Neural cell (in vitro differentiated cells): ENCODE data around the gene RAD51B. TPM values are rescaled to one million over a fixed set of nuclear protein-coding genes. Genes with fewer than 3 reads are reported as not detected.

Source experiments
- H2AFZ ChIP-seq: fragments of 200-600, 300-800 bp; sonication (generic), shearing (Covaris generic); 2 replicates; pipeline ENCODE4 v1.6.0; 2014; ENCODE audit warnings: low read depth, mild to moderate bottlenecking, antibody characterized with exemption, low read length, moderate library complexity
- H3F3A ChIP-seq: fragments of 200-600 bp; shearing (Covaris generic); 2 replicates; pipeline ENCODE4 v1.6.1; 2016; ENCODE audit warnings: mild to moderate bottlenecking, moderate library complexity, mixed read lengths, antibody characterized with exemption, low read length; ENCODE audit not compliant: insufficient read depth, poor library complexity, severe bottlenecking
- H3K27ac ChIP-seq: fragments of 200-600, 300-800 bp; sonication (generic), shearing (Covaris generic); 2 replicates; pipeline ENCODE4 v1.5.1; 2014; ENCODE audit warnings: mild to moderate bottlenecking, low read length, moderate library complexity
- H3K27me3 ChIP-seq: fragments of 300-800, 200-600 bp; sonication (generic), shearing (Covaris generic); 2 replicates; pipeline ENCODE4 v1.6.0; 2014; ENCODE audit warnings: mild to moderate bottlenecking, low read depth, low read length, moderate library complexity; ENCODE audit not compliant: insufficient read depth
- H3K36me3 ChIP-seq: fragments of 300-800, 200-600 bp; sonication (generic), shearing (Covaris generic); 2 replicates; pipeline ENCODE4 v1.5.1; 2014; ENCODE audit warnings: mild to moderate bottlenecking, antibody characterized with exemption, low read length, moderate library complexity; ENCODE audit not compliant: insufficient read depth
- H3K4me2 ChIP-seq: fragments of 300-800, 200-600 bp; sonication (generic), shearing (Covaris generic); 2 replicates; pipeline ENCODE4 v1.6.0; 2014; ENCODE audit warnings: mild to moderate bottlenecking, low read length
- H3K4me3 ChIP-seq: fragments of 300-800, 200-600 bp; sonication (generic), shearing (Covaris generic); 2 replicates; pipeline ENCODE4 v1.5.1; 2014; ENCODE audit warnings: mild to moderate bottlenecking, low read length, moderate library complexity
- H3K79me2 ChIP-seq: fragments of 200-600 bp; shearing (Covaris generic); replicated peaks from 2 replicates; pipeline ENCODE4 v1.6.0; 2014; ENCODE audit warnings: mild to moderate bottlenecking, low read length, moderate library complexity; ENCODE audit not compliant: insufficient read depth
- H3K9ac ChIP-seq: fragments of 300-800, 200-600 bp; sonication (generic), shearing (Covaris generic); 2 replicates; pipeline ENCODE4 v1.6.1; 2016; ENCODE audit warnings: mild to moderate bottlenecking, low read length, mixed read lengths
- H3K9me2 ChIP-seq: fragments of 200-600 bp; shearing (Covaris generic); 2 replicates; pipeline ENCODE4 v1.6.1; 2016; ENCODE audit warnings: mild to moderate bottlenecking, low read length, mixed read lengths; ENCODE audit not compliant: insufficient read depth
- H3K9me3 ChIP-seq: fragments of 200-600, 300-800 bp; sonication (generic), shearing (Covaris generic); 2 replicates; pipeline ENCODE4 v1.6.1; 2016; ENCODE audit warnings: mild to moderate bottlenecking, mixed run types, low read length, moderate library complexity, mixed read lengths
- H4K20me1 ChIP-seq: fragments of 200-600 bp; shearing (Covaris generic); 2 replicates; pipeline ENCODE4 v1.6.1; 2016; ENCODE audit warnings: mild to moderate bottlenecking, mixed run types; ENCODE audit not compliant: insufficient read depth
- CTCF ChIP-seq: fragments of 450-650 bp; IDR thresholded peaks from 2 replicates; pipeline ENCODE4 v1.5.1; 2014; ENCODE audit warnings: antibody characterized with exemption, mild to moderate bottlenecking, moderate library complexity; ENCODE audit not compliant: poor library complexity, severe bottlenecking
- EP300 ChIP-seq: fragments of 450-650 bp; conservative IDR thresholded peaks from 2 replicates; pipeline ENCODE4 v1.6.1; 2014; ENCODE audit warnings: antibody characterized with exemption, mild to moderate bottlenecking, moderate library complexity; ENCODE audit not compliant: poor library complexity, severe bottlenecking
- EZH2 ChIP-seq: fragments of 200-600, 300-800 bp; shearing (Covaris generic), sonication (generic); IDR thresholded peaks from 2 replicates; pipeline ENCODE4 v1.6.1; 2014; ENCODE audit warnings: antibody characterized with exemption, low read length, borderline replicate concordance, mild to moderate bottlenecking; ENCODE audit not compliant: insufficient read depth, poor library complexity, severe bottlenecking
- MXI1 ChIP-seq: fragments of 450-650 bp; conservative IDR thresholded peaks from 2 replicates; pipeline ENCODE4 v1.6.1; 2014; ENCODE audit warnings: antibody characterized with exemption, mild to moderate bottlenecking; ENCODE audit not compliant: poor library complexity, severe bottlenecking
- POLR2AphosphoS5 ChIP-seq: IDR thresholded peaks from 2 replicates; pipeline ENCODE4 v1.6.1; 2012
- RAD21 ChIP-seq: fragments of 450-650 bp; conservative IDR thresholded peaks from 2 replicates; pipeline ENCODE4 v1.6.1; 2014; ENCODE audit warnings: antibody characterized with exemption, mild to moderate bottlenecking, moderate library complexity
- REST ChIP-seq: IDR thresholded peaks from 2 replicates; pipeline ENCODE4 v1.6.1; 2012; ENCODE audit warnings: borderline replicate concordance
- SMC3 ChIP-seq: fragments of 450-650 bp; conservative IDR thresholded peaks from 2 replicates; pipeline ENCODE4 v1.6.1; 2014; ENCODE audit warnings: antibody characterized with exemption, mild to moderate bottlenecking, moderate library complexity; ENCODE audit not compliant: poor library complexity
- TAF1 ChIP-seq: IDR thresholded peaks from 2 replicates; pipeline ENCODE4 v1.6.1; 2012; ENCODE audit warnings: low read depth
- polyA plus RNA-seq: library from polyadenylated mRNA; depleted of rRNA; stranded (reverse); fragments of >200 nt; gene quantifications from 2 replicates; pipeline ENCODE4 v1.2.3, GENCODE V29; 2014

The RAD51B gene
- polyA plus RNA-seq, 1 donor from 2014 or later = 3.1 TPM

GRCh38 chr14:67917006-67917405 lies 97.4 kb downstream of the RAD51B start:
- no peak for TF ChIP-seq EZH2
- TF ChIP-seq MXI1 = no peak
- TF ChIP-seq EP300 = no peak
- TF ChIP-seq SMC3 = no peak
- TF ChIP-seq REST = no peak
- TF ChIP-seq RAD21 = no peak
- no peak for TF ChIP-seq TAF1
- no peak for TF ChIP-seq POLR2AphosphoS5
- TF ChIP-seq CTCF = no peak
- no peak overlapping the region for H3K4me3 ChIP-seq
- no peak overlapping the region for H2AFZ ChIP-seq

GRCh38 chr14:67918838-67919237 lies 99.3 kb downstream of the RAD51B start:
- Histone ChIP-seq H3K27ac (no peak overlapping the region), H3K9me3 (no peaks in the 10 kb centered on the region), H3K4me3 (no peak overlapping the region), H3K27me3 (no peaks in the 10 kb centered on the region), H4K20me1 (no peaks in the 10 kb centered on the region), H3K9ac (no peak overlapping the region), H3K9me2 (no peaks in the 10 kb centered on the region), H2AFZ (no peak overlapping the region), H3F3A (no peaks in the 10 kb centered on the region), H3K4me2 (no peak overlapping the region), H3K36me3 (no peaks in the 10 kb centered on the region), H3K79me2 (no peaks in the 10 kb centered on the region)
- no peak for TF ChIP-seq EP300
- TF ChIP-seq REST = no peak
- TF ChIP-seq POLR2AphosphoS5 = no peak
- TF ChIP-seq CTCF = no peak
- no peak for TF ChIP-seq EZH2
- TF ChIP-seq SMC3 = no peak
- TF ChIP-seq RAD21 = no peak
- no peak for TF ChIP-seq TAF1
- no peak for TF ChIP-seq MXI1

More at GRCh38 chr14:67917006-67917405, 97.4 kb downstream of the RAD51B start:
- no peaks in the 10 kb centered on the region for H3F3A ChIP-seq
- no peak overlapping the region for H3K9ac ChIP-seq
- no peak overlapping the region for H3K27ac ChIP-seq
- no peaks in the 10 kb centered on the region for H3K27me3 ChIP-seq
- H3K9me3 ChIP-seq = no peaks in the 10 kb centered on the region
- no peaks in the 10 kb centered on the region for H4K20me1 ChIP-seq
- no peaks in the 10 kb centered on the region for H3K9me2 ChIP-seq
- H3K79me2 ChIP-seq = no peaks in the 10 kb centered on the region
- H3K4me2 ChIP-seq = no peak overlapping the region
- H3K36me3 ChIP-seq = no peaks in the 10 kb centered on the region
